K562 (cell line): ENCODE results near the gene NRG3. TPM values are rescaled to one million over a fixed set of nuclear protein-coding genes. Genes with fewer than 3 reads are reported as not detected.

Experiments
- ATAC-seq: fragments of 200-7000 bp; cut with Tn5 transposase; 3 replicates; pipeline ENCODE4 v1.9.1; 2020; ENCODE audit warnings: moderate library complexity
- BruUV-seq: library from RNA; stranded (reverse); fragments of 400-500 nt; replicated peaks from 2 replicates; lab custom pipeline; 2021; lab: Mats Ljungman, UMichigan
- CTCF ChIA-PET: fragments of 300-600 bp; formaldehyde crosslinking; extraction: SDS; loops from one replicate; lab custom pipeline; 2021; ENCODE audit warnings: low intra/inter-chr PET ratio; lab: Yijun Ruan, JAX
- POLR2A ChIA-PET: fragments of 300-600, 350-650 bp; sonication (Branson Sonifier 250); formaldehyde crosslinking; extraction: SDS; loops from one replicate; lab custom pipeline; 2021; ENCODE audit warnings: antibody characterized with exemption, inconsistent platforms; lab: Yijun Ruan, JAX
- DNase-seq, 4 experiments: peaks; one replicate each; pipeline versions ENCODE4 v3.0.0 to v3.0.0-alpha.2; 2011 to 2018; ENCODE audit warnings: low spot score in 3 of 4, mixed read lengths in 3 of 4; ENCODE audit errors: extremely low read depth in 1 of 4
- FAIRE-seq: peaks from 2 replicates; lab custom pipeline; 2011; peaks lifted over from hg19 to GRCh38; lab: Jason Lieb, UNC
- H2AFZ ChIP-seq: 2 replicates; pipeline ENCODE4 v1.6.0; 2011; ENCODE audit warnings: low read depth, low read length, control low read depth, inconsistent platforms
- H3K27ac ChIP-seq: fragments of 200-600 bp; 3 replicates; pipeline ENCODE4 v1.8.0; 2011; ENCODE audit warnings: low read depth, mild to moderate bottlenecking, control low read depth, inconsistent platforms, low read length, moderate library complexity, mixed read lengths; ENCODE audit errors: extremely low read depth
- H3K27me3 ChIP-seq, 2 experiments: fragments of 300-600 bp in 1 of 2; 2 replicates in 1 of 2; 3 replicates in 1 of 2; pipeline versions ENCODE4 v1.6.0 to v1.8.0; 2011; ENCODE audit warnings: inconsistent platforms in 2 of 2, low read length in 2 of 2, mild to moderate bottlenecking in 1 of 2, mixed read lengths in 1 of 2, moderate library complexity in 1 of 2; ENCODE audit not compliant: control insufficient read depth in 2 of 2, insufficient read depth in 2 of 2
- H3K36me3 ChIP-seq: fragments of 300-600 bp; 3 replicates; pipeline ENCODE4 v1.8.0; 2011; ENCODE audit warnings: mild to moderate bottlenecking, low read length, inconsistent platforms; ENCODE audit not compliant: control insufficient read depth, insufficient read depth
- H3K4me1 ChIP-seq, 2 experiments: fragments of 200-600 bp in 1 of 2; replicated peaks in 1 of 2; 2 replicates in 1 of 2; 3 replicates in 1 of 2; pipeline versions ENCODE4 v1.5.1 to v1.8.0; 2011; ENCODE audit warnings: inconsistent platforms in 2 of 2, low read length in 2 of 2, mild to moderate bottlenecking in 1 of 2, mixed read lengths in 1 of 2, moderate library complexity in 1 of 2; ENCODE audit not compliant: control insufficient read depth in 2 of 2, insufficient read depth in 2 of 2
- H3K4me2 ChIP-seq: 2 replicates; pipeline ENCODE4 v1.6.1; 2011; ENCODE audit warnings: low read length, control low read depth, inconsistent platforms, mixed read lengths; ENCODE audit not compliant: insufficient read depth
- H3K4me3 ChIP-seq: fragments of 200-600 bp; sonication (generic), shearing (Covaris generic); 2 replicates; pipeline ENCODE4 v1.5.1; 2016; ENCODE audit warnings: control low read depth, inconsistent platforms
- H3K79me2 ChIP-seq: fragments of 200-600 bp; 3 replicates; pipeline ENCODE4 v1.8.0; 2011; ENCODE audit warnings: low read length, inconsistent platforms; ENCODE audit not compliant: control insufficient read depth, insufficient read depth
- H3K9ac ChIP-seq, 2 experiments: 2 replicates each; pipeline versions ENCODE4 v1.6.0 to v1.6.1; 2011; ENCODE audit warnings: low read depth in 2 of 2, low read length in 2 of 2, control low read depth in 1 of 2, inconsistent platforms in 1 of 2, mild to moderate bottlenecking in 1 of 2, mixed read lengths in 1 of 2; ENCODE audit not compliant: insufficient read depth in 1 of 2
- H3K9me1 ChIP-seq: one replicate; pipeline ENCODE4 v1.6.0; 2011; ENCODE audit warnings: inconsistent platforms, mild to moderate bottlenecking, low read length, moderate library complexity; ENCODE audit not compliant: control insufficient read depth, insufficient read depth
- H3K9me3 ChIP-seq: replicated peaks from 2 replicates; pipeline ENCODE4 v1.5.1; 2011; ENCODE audit warnings: low read depth, low read length, inconsistent platforms; ENCODE audit not compliant: control insufficient read depth, insufficient read depth
- H4K20me1 ChIP-seq: replicated peaks from 2 replicates; pipeline ENCODE4 v1.6.1; 2011; ENCODE audit warnings: low read length, inconsistent platforms, mixed read lengths; ENCODE audit not compliant: control insufficient read depth, insufficient read depth
- CCAR2 ChIP-seq: fragments of 200-400 bp; formaldehyde crosslinking; IDR thresholded peaks from 2 replicates; pipeline ENCODE4 v1.6.1; 2017; ENCODE audit warnings: mild to moderate bottlenecking, low read depth, low read length
- CHCHD3 ChIP-seq: fragments of 250-450 bp; sonication (Bioruptor Pico); IDR thresholded peaks from 2 replicates; pipeline ENCODE4 v2.1.2; 2022; ENCODE audit warnings: mild to moderate bottlenecking
- CREB3L1 ChIP-seq: fragments of 450-650 bp; IDR thresholded peaks from 2 replicates; pipeline ENCODE4 v1.6.1; 2014; ENCODE audit warnings: low read depth, mild to moderate bottlenecking, moderate library complexity, borderline replicate concordance
- FOXP1 ChIP-seq: sonication (generic); formaldehyde crosslinking; IDR thresholded peaks from 2 replicates; pipeline ENCODE4 v1.8.0; 2022; ENCODE audit warnings: mild to moderate bottlenecking, missing genetic modification reagents
- MYBL2 ChIP-seq, 2 experiments: fragments of 450-650 bp in 1 of 2; sonication (generic) in 1 of 2; formaldehyde crosslinking in 1 of 2; IDR thresholded peaks; 2 replicates each; pipeline versions ENCODE4 v1.6.1 to v1.8.1; 2017 to 2022; ENCODE audit warnings: borderline replicate concordance in 1 of 2, inconsistent platforms in 1 of 2, low read depth in 1 of 2, mild to moderate bottlenecking in 1 of 2, missing genetic modification reagents in 1 of 2, moderate library complexity in 1 of 2
- TAF1 ChIP-seq: IDR thresholded peaks from 2 replicates; pipeline ENCODE4 v1.6.1; 2011; ENCODE audit warnings: mild to moderate bottlenecking, low read length, moderate library complexity; ENCODE audit not compliant: insufficient read depth, control insufficient read depth, severe bottlenecking; ENCODE audit errors: extremely low read depth
- TAF15 ChIP-seq: fragments of 200-400 bp; formaldehyde crosslinking; IDR thresholded peaks from 2 replicates; pipeline ENCODE4 v1.6.1; 2017; ENCODE audit warnings: mild to moderate bottlenecking, low read depth, low read length, moderate library complexity
- TARDBP ChIP-seq: fragments of 450-650 bp; IDR thresholded peaks from 2 replicates; pipeline ENCODE4 v1.6.1; 2016
- ZBTB17 ChIP-seq: fragments of 450-650 bp; formaldehyde crosslinking; IDR thresholded peaks from 2 replicates; pipeline ENCODE4 v1.4.0; 2020; ENCODE audit warnings: mild to moderate bottlenecking
- ZNF280B ChIP-seq: fragments of 250-450 bp; sonication (Bioruptor Pico); IDR thresholded peaks from 2 replicates; pipeline ENCODE4 v1.5.1; 2021; ENCODE audit warnings: mild to moderate bottlenecking
- ZNF431 ChIP-seq: sonication (generic); formaldehyde crosslinking; IDR thresholded peaks from 2 replicates; pipeline ENCODE4 v1.8.0; 2022; ENCODE audit warnings: mild to moderate bottlenecking, missing genetic modification reagents
- ZNF717 ChIP-seq: fragments of 250-450 bp; sonication (Bioruptor Pico); IDR thresholded peaks from 2 replicates; pipeline ENCODE4 v1.5.0; 2021
- WGBS: fragments of 100-300 bp; shearing (Covaris generic); methylation state at CpG from one replicate; pipeline ENCODE4 v1.1.6; 2016; ENCODE audit warnings: low coverage, mixed read lengths; ENCODE audit not compliant: insufficient coverage; ENCODE audit errors: missing lambda C conversion rate; 5-methylcytosine and 5-hydroxymethylcytosine counted together
- in situ Hi-C: fragments of 300-500 bp; cut with MboI; formaldehyde crosslinking; loops from 4 replicates; pipeline ENCODE4 v1.15.0; 2018; ENCODE audit warnings: inconsistent platforms, mixed read lengths
- intact Hi-C: fragments of 100-400 bp; cut with micrococcal nuclease; formaldehyde crosslinking; loops from 2 replicates; pipeline ENCODE4 v1.14.2; 2022
- polyA plus RNA-seq, 8 experiments: library from polyadenylated mRNA; depleted of rRNA in 4 of 8; stranded (reverse) in 5 of 8; unstranded in 3 of 8; fragments of >200 nt; fragmentation: Nextera tagmentation in 2 of 8; fragmentation: Illumina TruSeq in 1 of 8; extraction: Ambion mirVana in 2 of 8; extraction: Trizol in 1 of 8; gene quantifications; 2 replicates each; pipeline versions ENCODE4 v1.2.1 to v1.2.3, GENCODE V29; 2011 to 2014; ENCODE audit warnings: inconsistent platforms in 1 of 8, missing spikeins in 1 of 8
- total RNA-seq, 7 experiments: library from RNA; depleted of rRNA in 6 of 7; stranded (reverse); fragments of >200 nt in 6 of 7; fragmentation: Illumina TruSeq in 2 of 7; extraction: Trizol in 2 of 7; gene quantifications; 2 replicates each; pipeline versions ENCODE4 v1.2.1 to v1.2.3, GENCODE V29; 2011 to 2021; ENCODE audit warnings: low replicate concordance in 1 of 7
- TF ChIP-seq, protein P1 (sequence below), 2 experiments: IDR thresholded peaks in 1 of 2; conservative IDR thresholded peaks in 1 of 2; 2 replicates each; pipeline ENCODE4 v1.6.1; 2016; ENCODE audit warnings: low read depth in 2 of 2, mild to moderate bottlenecking in 1 of 2, missing compliant biosample characterization in 1 of 2, missing genetic modification characterization in 1 of 2, moderate library complexity in 1 of 2
- TF ChIP-seq, protein P2 (sequence below): sonication (generic); formaldehyde crosslinking; IDR thresholded peaks from 2 replicates; pipeline ENCODE4 v1.8.1; 2022; ENCODE audit warnings: missing genetic modification reagents

The NRG3 gene
- total and polyA plus RNA-seq, 9 of the 15 experiments (the other 6 are each of a cell fraction or from before 2014, with no cell fraction given), result not detected

GRCh38 chr10:83017076-83017867, 1142.3 kb downstream of the NRG3 start:
- intact Hi-C loops, result no loop called here
- no peaks in the 10 kb centered on the region for H3K4me1 ChIP-seq
- no peak for FAIRE-seq
- no peaks in the 10 kb centered on the region for H4K20me1 ChIP-seq
- H3K27ac ChIP-seq, result no peak overlapping the region
- H2AFZ ChIP-seq, result no peak overlapping the region
- H3K9ac ChIP-seq, result no peak overlapping the region
- no peaks in the 10 kb centered on the region; the same call in 1 of the 2 replicates for H3K9me3 ChIP-seq
- no peaks in the 10 kb centered on the region for H3K9me1 ChIP-seq
- ATAC-seq, result no peak
- H3K4me3 ChIP-seq, result no peak overlapping the region
- H3K4me2 ChIP-seq, result no peak overlapping the region
- 3% methylated on average over 2 of the region's 2 CpGs for WGBS
- H3K79me2 ChIP-seq, result no peaks in the 10 kb centered on the region
- H3K27me3 ChIP-seq, result no peaks in the 10 kb centered on the region
- CTCF ChIA-PET, result no interaction called here
- DNase-seq, result no peak
- BruUV-seq, result no TSS peak
- H3K36me3 ChIP-seq, result no peaks in the 10 kb centered on the region
- POLR2A ChIA-PET, result no interaction called here
- in situ Hi-C loops, result no loop called here
- TF ChIP-seq ZBTB17 (no peak), TAF1 (no peak), CCAR2 (no peak), TAF15 (no peak), ZNF717 (CRISPR knock-in tag) (no peak), ZNF431 (CRISPR knock-in tag) (no peak), CHCHD3 (CRISPR knock-in tag) (no peak), MYBL2 (IDR thresholded peaks at IDR 0.05; ENCODE audit: low read depth) (no peak), MYBL2 (CRISPR knock-in tag; IDR thresholded peaks at IDR 0.05; ENCODE audit: borderline replicate concordance) (no peak), ZNF280B (CRISPR knock-in tag) (no peak), CREB3L1 (no peak), TARDBP (no peak), FOXP1 (CRISPR knock-in tag) (no peak)
- TF ChIP-seq, protein P1, sequence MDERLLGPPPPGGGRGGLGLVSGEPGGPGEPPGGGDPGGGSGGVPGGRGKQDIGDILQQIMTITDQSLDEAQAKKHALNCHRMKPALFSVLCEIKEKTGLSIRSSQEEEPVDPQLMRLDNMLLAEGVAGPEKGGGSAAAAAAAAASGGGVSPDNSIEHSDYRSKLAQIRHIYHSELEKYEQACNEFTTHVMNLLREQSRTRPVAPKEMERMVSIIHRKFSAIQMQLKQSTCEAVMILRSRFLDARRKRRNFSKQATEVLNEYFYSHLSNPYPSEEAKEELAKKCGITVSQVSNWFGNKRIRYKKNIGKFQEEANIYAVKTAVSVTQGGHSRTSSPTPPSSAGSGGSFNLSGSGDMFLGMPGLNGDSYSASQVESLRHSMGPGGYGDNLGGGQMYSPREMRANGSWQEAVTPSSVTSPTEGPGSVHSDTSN (CRISPR knock-in tag; IDR thresholded peaks at IDR 0.05; ENCODE audit: low read depth), result no peak
- TF ChIP-seq, protein P1 (tag; conservative IDR thresholded peaks at IDR 0.05; ENCODE audit: low read depth), result no peak
- TF ChIP-seq, protein P2, sequence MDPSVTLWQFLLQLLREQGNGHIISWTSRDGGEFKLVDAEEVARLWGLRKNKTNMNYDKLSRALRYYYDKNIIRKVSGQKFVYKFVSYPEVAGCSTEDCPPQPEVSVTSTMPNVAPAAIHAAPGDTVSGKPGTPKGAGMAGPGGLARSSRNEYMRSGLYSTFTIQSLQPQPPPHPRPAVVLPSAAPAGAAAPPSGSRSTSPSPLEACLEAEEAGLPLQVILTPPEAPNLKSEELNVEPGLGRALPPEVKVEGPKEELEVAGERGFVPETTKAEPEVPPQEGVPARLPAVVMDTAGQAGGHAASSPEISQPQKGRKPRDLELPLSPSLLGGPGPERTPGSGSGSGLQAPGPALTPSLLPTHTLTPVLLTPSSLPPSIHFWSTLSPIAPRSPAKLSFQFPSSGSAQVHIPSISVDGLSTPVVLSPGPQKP, result no peak
